HG03135 (cell line): Measurements from ENCODE around the gene USP15.
A peak's percentile ranks its signal among the peaks of the same experiment; 100 is the strongest.
"Not testable (repeated sequence)": the region's sequence is repeated elsewhere in the genome, so short reads cannot be mapped to it uniquely, and the experiment has no call there.

Source experiments
- ATAC-seq: cut with Tn5 transposase; IDR thresholded peaks from one replicate; pipeline ENCODE4 v1.9.1; 2021; ENCODE audit warnings: mild to moderate bottlenecking, moderate library complexity; ENCODE audit not compliant: unreplicated experiment

The USP15 gene

DNA sequence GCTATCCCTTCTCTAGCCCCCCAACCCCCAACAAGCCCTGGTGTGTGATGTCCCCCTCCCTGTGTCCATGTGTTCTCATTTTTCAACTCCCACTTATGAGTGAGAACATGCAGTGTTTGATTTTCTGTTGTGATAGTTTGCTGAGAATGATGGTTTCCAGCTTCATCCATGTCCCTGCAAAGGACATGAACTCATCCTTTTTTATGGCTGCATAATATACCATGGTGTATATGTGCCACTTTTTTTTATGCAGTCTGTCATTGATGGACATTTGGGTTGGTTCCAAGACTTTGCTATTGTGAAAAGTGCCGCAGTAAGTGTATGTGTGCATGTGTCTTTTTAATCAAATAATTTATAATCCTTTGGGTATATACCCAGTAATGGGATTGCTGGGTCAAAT is 104.5 kb downstream of the USP15 start:
- ATAC-seq: not testable (repeated sequence)

DNA sequence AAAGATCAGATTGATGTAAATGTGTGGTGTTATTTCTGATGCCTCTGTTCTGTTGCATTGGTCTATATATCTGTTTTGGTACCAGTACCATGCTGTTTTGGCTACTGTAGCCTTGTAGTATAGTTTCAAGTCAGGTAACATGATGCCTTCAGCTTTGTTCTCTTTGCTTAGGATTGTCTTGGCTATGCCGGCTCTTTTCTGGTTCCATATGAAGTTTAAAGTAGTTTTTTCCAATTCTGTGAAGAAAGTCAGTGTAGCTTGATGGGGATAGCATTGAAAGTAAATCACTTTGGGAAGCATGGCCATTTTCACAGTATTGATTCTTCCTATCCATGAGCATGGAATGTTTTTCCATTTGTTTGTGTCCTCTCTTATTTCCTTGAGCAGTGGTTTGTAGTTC is 105.6 kb downstream of the USP15 start:
- ATAC-seq: not testable (repeated sequence)

DNA sequence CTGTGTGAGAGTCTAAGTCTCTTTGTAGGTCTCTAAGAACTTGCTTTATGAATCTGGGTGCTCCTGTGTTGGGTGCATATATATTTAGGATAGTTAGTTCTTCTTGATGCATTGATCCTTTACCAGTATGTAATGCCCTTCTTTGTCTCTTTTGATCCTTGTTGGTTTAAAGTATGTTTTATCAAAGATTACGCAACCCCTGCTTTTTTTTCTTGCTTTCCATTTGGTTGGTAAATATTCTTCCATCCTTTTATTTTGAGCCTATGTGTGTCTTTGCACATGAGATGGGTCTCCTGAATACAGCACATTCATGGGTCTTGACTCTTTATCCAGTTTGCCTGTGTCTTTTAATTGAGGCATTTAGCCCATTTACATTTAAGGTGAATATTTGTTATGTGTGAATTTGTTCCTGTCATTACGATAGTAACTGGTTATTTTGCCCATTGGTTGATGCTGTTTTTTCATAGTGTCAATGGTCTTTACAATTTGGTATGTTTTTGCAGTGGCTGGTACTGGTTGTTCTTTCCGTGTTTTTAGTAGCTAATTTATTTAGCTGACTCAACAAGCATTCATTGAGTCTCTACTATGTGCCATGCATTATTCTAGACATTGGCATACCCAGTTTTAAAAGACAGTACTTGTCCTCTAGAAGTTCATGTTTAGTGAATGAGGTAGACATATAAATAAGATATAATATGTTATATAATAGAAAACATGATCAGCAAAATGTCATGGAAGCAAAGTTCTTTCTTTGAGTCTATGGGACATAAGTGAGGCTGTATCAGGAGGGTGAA is 108.4 kb downstream of the USP15 start:
- not testable (repeated sequence) for ATAC-seq

DNA sequence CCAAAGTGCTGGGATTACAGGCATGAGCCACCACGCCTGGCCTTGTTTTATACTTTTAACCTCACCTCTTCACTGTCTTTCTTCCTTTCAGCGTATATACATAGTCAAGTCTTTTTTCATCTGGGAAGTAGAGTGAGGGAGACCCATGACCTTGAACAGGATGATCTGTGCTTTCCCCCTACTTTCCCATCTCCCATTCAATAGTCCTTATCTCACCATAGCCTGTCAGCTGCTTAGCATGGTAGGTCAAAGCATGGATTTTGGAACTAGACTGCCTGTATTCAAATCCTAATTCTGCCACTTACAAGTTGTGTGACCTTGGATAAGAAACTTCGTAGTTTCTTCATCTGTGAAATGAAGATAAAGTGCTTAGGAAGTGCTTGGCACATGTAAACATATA is 110.0 kb downstream of the USP15 start:
- ATAC-seq: no peak

- ATAC-seq: no peak
Measured at GRCh38 chr12:62371661-62372060, 111.5 kb downstream of the USP15 start.

GRCh38 chr12:62372134-62372533 is 111.9 kb downstream of the USP15 start:
- no peak for ATAC-seq

- no peak for ATAC-seq
Measured at GRCh38 chr12:62372825-62373224, 112.6 kb downstream of the USP15 start.

DNA sequence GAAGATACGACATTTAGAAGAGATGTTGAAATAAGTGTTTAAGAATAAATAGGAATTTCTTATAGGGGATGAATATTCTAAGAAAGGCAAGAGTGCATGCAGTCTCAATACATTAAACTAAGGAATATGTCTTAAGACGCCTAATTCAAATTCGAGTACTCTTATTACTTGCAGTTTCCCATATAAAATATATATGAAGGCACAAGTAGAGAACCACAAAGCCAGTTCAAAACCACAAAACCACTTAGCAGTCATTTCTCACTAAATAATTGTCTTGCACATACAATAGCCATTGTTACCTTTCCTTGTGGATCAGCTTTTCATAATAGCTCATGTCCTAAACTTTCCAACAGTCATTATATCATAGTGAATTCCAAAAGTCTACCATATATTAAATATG is 115.4 kb downstream of the USP15 start:
- ATAC-seq: no peak

- ATAC-seq: no peak
Measured at GRCh38 chr12:62379026-62379722, 119.0 kb downstream of the USP15 start.

- no peak for ATAC-seq
Measured at GRCh38 chr12:62379723-62380045, 119.5 kb downstream of the USP15 start.

DNA sequence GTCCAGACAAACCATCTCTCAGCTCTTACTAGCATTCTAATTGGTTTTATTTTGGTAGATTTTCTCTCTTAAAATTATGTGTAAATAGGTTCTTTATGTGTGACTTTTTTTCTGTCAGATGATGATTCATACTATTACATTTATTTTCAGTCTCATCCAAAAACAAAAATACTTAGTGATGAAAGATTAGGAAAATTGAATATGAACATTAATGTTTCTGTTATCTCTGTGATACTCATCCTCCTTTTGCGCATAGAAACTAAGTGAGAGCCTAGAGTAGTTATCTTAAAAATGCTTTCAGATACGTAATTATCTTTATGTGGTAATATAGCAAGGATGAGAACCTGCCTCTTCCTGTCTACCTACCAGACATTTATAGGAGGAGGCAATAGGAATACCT is 122.3 kb downstream of the USP15 start:
- ATAC-seq: no peak

GRCh38 chr12:62396750-62397149 is 136.5 kb downstream of the USP15 start:
- ATAC-seq: no peak

GRCh38 chr12:62400135-62400534 is 139.9 kb downstream of the USP15 start:
- peak; percentile 61 for ATAC-seq

- no peak for ATAC-seq
Measured at GRCh38 chr12:62401631-62402030, 141.4 kb downstream of the USP15 start.

GRCh38 chr12:62403031-62403430 is 142.8 kb downstream of the USP15 start:
- no peak for ATAC-seq

- no peak for ATAC-seq
Measured at GRCh38 chr12:62407587-62407986, 147.4 kb downstream of the USP15 start.

DNA sequence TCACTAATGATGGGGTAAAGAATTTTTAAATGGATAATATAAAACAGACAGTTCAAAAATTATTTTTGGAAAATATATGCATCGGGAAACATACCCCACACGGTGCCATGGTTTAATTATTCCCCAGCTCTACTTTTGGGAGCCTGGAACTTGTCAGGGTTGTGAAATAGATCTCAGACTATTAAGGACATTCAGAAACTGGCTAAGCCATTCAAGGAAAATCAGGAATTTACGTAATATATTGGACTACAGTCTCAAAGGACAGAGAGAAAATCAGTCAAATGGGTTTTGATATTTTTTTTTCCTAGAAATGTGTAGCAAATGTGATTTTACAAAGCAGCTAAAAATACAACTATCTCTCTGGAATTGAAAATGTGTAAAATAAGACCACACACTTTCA is 148.9 kb downstream of the USP15 start:
- ATAC-seq: no peak

DNA sequence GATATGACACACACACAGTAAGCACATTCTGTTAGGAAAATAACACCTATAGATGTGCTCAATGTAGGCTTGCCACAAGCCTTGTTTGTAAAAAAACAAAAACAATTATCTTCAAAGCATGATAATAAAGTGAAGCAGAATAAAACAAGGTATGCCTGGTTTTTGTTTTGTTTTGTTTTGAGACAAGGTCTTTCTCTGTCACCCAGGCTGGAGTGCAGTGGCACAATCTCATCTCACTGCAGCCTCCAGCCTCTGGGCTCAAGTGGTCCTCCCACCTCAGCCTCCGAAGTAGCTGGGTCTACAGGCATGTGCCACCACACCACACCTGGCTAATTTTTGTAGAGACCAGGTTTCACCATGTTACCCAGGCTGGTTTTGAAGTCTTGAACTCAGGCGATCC is 154.0 kb downstream of the USP15 start:
- ATAC-seq: no peak

- ATAC-seq: no peak
Measured at GRCh38 chr12:62426089-62426488, 165.9 kb downstream of the USP15 start.

DNA sequence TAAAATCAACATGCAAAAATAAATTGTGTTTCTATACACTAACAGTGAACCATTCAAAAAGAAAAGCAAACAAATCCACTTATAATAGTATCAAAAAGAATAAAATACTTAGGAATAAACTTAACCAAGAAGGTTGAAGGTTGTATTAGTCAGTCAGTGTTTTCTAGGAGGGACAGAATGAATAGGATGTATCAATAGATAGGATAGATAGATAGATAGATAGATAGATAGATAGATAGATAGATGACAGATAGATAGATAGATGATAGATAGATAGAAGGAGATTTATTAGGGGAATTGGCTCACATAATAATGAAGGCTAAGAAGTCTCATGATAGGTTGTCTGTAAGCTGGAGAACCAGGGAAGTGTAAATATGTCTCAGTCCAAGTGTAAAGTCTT is 169.3 kb downstream of the USP15 start:
- no peak for ATAC-seq

- no peak for ATAC-seq
Measured at GRCh38 chr12:62434494-62435302, 174.5 kb downstream of the USP15 start.
